CD1c-positive myeloid dendritic cell (primary cell): Measurements from ENCODE around the gene DMKN.

ENCODE experiments used
- DNase-seq: peaks from one replicate; pipeline ENCODE4 v3.0.0-alpha.2; 2016; ENCODE audit errors: extremely low spot score

DMKN gene

DNA sequence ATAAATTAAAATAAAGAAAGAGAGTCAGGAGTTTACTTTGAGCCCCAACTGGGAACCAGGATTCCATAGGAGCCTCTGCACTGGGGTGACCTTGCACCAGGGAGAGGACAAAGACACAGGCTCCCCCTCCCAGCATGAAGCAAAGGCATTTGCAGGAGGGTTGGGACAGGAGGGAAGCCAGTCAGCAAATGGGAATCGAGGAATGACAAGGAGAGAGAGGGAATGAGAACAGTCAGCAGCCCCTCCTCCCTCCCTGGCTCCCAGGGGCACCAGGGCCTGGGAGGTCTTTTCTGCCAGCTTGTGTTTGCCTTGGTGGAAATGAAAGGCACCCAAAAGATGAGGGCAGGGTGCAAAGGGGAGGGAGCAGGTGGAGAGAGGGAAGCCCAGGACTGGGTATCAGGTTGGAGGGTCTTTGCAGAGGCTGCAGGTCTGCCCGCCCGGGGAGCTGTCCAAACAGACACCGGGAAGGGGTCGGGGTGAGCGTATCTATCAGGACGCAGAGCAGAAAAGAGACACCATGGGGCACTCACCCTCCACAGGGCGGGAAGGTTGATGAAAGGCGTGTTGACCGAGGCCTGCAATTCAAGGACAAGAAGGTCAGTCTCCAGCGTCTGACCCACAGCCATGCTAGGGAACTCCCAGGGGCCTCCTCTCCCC is 10.9 kb upstream of the DMKN start:
- no peak for DNase-seq

DNA sequence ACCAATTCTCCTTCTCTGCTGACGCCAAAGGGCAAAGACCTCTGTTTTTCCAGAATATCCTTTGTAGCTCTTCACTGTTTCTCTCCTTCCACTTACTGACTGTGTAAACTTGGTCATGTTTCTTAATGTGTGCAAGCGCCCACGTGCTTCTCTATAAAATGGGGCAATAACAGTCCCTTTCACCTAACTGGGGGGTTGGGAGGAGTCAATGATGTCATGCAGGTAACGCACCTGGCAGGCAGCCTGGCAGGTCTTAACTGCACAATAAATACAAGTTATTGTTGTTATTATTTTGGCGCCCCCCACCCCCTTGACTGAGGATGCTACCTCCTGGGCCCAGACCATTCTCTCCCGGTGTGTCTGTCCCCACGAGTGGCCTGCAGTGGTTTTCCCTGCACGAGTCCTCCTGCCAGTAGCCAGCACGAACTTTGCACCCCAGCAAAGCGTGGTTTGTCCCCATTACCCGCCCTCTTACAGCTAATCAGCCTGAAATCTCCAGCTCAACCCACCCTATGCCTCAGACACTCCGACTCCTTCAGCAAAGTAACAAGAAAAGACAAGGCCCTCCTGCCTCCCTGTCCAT is 9.4 kb upstream of the DMKN start:
- DNase-seq, result no peak

DNA sequence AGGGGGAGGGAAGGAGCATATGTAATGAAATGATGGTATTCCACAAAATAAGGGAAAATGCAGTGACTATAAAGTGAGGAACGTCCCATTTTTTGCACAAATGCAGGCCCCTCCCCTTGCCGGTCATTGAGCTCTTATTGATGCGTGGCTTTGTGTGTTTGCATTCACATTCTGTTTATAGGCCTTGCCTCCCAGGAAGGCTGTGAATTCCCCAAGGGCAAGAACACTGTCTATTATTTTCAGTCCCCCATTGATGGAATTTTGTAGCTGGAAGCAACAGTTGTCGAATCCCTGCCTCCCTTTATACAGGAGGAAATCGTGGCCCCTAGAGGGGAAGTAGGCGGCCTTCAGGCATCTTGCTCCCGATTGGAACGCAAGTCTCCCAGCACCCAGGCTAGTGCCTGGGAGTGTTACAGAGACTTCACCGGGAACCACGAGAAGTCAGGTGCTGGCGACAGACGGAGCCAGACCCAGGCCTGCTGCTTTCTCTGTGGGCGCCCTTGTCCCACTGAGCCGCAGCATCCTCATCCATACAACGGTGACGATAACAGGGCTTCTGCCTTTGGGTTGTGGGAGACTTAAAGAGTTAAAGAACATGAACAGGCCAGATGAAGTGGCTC is 7.8 kb upstream of the DMKN start:
- no peak for DNase-seq

DNA sequence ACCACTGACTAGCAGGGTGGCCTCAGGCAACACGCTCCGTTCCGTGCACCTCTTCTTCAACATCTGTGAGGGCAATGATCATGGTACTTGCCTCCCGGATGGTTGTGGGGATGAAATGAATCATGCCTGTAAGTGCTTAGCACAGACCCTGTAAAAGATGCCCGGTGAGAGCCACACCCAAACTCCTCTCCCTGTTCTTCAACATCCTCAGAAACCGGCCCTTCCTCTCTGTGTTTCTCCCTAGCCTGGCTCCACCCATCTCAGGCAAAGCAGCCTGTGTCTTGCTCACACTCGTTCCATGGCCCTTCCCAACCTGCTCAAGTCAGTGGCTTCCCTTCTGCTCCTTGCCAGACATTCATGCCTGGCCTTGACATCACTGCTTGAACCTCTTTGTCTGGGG is 5.8 kb upstream of the DMKN start:
- DNase-seq, result no peak

DNA sequence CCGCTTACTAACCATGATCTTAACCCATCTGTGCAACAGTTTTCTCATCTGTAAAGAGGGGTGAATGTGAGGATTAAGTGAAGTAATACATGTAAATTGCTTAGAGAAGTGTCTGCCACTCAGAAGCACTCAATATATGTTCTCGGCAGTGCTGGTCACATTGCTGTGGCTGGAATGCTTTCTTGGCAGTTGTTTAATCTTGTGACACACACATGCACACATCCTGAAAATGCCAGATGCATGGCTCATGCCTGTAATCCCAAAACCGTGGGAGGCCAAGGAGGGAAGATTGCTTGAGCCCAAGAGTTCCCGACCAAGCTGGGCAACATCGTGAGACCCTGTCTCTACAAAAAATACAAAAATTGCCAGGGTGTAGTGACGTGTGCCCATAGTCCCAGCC is 4.9 kb upstream of the DMKN start:
- no peak for DNase-seq

DNA sequence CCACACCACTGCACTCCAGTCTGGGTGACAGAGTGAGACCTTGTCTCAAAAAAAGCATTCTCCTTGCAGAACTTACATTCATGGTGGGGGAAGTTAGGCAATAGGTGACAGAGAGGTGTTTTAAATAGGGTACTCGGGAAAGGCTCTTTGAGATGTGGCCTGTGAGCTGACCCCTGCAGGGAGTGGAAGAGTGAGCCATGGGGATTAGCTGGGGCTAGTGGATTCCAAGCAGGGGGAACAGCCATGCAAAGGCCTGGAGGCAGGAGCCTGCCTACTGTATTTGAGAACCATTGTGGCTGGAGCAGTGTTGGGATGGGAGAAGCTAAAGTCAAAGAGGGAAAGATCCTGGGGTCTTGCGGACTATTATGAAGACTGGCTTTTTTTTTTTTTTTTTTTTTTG is 3.9 kb upstream of the DMKN start:
- DNase-seq, result no peak

DNA sequence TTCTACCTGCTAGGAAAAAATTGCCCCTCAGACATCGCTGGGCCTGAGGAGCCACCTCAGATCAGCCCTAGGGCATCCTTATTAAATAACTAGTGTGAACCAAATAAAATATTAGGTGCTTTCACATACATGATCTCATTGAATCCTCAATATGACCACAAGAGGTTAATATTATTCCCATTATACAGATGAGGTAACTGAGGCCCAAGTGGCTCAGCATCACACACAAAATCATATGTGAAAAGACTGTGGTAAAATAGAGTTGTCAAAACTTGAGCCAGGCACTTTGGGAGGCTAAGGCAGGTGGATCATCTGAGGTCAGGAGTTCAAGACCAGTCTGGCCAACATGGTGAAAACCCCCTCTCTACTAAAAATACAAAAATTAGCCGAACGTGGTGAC is 2.9 kb upstream of the DMKN start:
- no peak for DNase-seq

DNA sequence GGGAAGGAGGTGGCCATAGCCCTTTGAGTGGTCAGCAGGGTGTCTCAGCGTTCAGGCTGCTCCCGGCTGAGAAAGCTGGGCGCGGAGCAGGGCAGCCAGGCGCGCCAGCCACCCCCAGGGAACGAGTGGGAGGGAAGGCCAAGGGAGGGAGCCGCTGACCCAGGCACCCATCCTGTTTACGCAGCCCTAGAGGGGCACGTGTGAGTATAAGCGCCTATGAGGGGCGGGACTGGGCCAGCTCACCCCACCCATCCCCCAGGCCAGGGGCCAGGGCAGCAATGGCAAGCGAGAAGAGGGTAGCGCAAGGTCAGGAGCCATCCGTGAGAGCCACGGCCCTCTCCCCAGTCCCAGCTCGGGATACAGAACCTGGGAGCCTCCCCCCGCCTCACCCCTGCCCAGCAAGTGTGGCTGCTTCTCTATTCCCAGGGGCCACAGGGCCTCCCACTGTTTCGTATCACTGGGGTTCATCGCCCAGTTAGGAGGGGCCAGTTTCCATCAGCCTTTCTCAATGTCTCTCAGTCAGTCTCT is 897 bp upstream of the DMKN start:
- DNase-seq, result no peak

DNA sequence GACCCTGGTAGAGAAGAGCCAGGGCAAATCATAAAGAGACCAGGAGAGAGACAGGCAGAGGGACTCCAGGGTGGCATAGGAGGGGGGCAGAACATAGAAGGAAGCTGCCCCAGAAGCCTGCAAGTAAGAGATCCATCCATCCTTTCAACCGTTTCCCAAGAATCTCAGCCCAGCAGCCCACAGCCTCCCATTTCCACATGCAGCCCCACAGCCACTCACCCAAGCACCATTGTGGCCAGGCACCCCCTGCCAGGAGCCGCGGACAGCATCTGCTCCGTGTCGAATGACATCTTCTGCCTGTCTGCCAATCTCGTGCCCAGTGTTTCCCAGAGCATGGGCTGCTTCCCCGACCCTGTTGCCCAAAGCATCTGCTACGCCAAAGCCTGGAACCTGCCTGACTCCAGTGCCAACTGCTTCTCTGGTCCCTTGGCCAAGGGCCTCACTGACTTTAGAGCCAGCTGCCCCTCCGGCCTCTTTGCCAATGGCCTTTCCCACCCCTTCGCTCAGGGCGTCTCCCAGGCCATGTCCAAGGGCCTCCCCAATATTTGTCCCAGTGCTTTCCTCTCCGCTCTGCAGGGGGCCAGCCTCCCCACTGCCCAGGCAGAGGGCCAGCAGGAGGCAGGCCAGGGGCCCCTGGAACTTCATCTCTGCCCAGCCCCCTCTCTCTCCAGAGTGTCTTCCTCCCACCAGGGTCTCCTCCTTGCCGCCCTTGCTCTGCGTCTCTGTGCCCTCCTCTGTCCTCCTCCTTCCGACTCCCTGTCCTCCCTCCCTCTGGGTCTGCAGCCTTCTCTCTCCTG is 420 bp downstream of the DMKN start:
- DNase-seq, result no peak

DNA sequence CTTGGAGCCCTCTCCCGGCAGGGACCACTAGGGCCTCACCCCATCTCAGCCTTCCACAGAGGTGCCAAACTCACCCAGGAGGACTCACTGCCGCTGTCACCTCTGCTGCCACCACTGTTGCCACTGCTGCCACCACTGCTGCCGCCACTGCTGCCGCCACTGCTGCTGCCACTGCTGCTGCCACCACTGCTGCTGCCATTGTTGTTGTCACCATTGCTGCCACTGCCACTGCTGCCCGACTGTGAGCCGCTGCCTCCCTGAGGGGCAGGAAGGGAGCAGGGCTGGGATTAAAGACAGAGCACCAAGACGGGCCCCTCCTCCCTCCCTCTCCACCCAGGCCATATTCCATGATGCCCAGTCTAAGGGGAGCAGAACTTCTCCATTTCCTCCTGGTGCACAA is 2.1 kb downstream of the DMKN start:
- DNase-seq, result no peak

DNA sequence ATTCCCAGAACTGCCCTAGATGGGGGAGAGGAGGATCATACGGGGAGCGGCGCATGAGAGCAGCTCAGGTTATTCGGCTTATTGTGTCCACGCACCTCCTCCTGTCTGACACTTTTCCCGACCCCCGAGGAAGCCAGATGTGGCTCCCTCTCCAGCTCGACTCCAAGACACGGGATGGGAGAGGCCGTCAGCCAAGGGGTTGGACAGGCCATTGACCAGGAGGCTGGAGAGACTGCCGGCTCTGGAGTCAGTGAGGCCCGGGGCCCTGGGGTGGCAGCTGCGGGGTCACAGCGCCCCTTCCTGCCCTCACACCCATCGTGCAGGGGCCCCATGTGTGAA is 2.9 kb downstream of the DMKN start:
- DNase-seq, result no peak

DNA sequence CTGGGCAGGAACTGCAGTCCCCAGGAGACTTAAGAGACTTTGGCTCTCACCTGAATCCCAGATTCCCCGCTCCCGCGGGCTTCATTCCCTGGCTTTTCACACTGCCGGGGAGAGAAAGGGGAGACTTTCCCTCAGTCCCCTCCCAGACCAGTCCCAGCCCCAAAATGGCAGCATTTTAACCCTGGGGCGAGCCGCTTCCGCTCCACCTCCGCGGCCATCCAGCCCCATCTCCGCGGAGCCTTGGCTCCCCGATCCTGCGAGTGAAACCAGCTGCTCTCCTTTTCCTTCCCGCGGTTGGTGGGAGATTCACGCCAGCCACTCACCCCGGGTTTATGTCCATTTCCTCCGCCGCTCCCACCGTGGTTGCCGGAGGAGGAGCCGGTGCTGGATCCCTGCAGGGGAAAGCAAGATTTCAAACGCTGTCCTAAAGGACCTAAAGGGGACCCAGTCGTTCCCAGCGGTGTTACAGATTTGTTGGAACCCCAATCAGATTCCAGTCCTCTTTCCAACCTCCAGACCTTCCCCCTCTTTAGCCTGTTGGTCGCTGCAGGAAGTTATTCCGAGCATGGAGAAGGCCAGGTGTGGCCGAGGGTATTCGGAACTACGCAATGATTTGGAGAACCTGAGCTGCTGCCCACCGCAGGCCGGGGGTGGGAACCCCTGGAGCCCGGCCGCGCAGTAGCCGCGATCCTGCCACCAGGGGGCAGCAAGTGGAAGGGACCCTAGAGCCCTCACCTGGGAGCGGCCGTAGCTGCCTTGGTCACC is 3.4 kb downstream of the DMKN start:
- peak; percentile 62 for DNase-seq

DNA sequence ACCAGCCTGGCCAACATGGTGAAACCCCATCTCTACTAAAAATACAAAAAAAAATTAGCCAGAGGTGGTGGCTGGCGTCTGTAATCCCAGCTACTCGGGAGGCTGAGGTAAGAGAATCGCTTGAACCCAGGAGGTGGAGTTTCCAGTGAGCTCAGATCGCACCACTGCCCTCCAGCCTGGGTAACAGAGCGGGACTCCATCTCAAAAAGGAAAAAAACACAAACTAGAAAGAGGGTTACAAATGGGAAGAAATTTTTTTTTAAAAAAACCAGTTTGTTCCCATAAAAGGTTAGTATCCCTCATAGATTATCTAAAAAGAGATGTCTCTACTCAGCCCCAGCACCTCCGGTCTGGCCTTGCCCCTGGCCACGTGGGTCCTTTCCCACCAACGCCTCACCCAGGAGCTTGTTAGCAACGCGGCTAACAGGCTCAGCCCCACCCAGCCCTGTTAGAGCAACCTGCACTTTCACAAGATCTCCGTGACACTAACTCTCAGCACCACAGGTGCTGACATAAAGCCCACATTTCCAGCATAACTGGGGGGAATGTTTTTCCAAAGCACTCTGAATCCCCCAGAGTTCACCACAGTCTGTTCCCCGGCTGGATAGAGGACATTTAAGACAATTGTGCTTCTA is 4.3 kb downstream of the DMKN start:
- no peak for DNase-seq

DNA sequence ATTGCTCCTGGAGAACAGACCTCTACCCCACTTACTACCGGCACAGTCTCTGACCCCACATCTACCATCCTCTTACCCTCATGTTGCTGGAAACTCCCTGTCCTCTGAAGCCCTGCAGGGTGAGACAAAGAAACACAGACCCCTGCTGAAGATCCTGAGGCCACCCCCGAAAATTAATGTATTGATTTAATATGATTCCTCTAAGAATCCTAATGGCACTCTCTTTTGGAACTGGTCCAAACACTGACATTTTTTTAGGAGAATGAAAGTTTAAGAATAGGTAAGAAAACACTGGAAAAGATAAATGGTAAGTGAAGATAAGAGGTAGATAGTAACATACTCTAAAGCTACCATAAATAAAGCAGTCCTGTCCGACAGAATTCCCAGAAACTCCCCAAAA is 5.3 kb downstream of the DMKN start:
- DNase-seq, result no peak

DNA sequence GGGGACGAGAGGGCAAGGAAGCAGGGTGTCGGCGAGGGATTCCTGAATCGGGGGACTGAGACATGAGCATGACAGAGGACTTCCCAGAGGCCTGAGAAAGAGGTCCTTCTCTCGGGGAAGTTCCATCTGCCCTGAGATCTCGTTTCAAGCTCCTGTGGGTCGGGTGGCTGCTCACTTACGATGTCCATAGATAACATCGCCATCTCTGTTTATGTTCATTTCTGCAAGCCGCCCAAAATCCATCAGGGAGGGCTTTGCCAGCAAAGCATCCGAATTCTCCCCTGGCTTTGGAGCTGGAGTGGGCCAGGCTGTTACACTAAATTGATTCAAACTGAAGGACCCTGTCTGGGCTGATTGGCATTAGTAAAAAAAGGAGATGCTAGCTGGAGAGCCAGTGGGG is 5.9 kb downstream of the DMKN start:
- DNase-seq, result no peak

DNA sequence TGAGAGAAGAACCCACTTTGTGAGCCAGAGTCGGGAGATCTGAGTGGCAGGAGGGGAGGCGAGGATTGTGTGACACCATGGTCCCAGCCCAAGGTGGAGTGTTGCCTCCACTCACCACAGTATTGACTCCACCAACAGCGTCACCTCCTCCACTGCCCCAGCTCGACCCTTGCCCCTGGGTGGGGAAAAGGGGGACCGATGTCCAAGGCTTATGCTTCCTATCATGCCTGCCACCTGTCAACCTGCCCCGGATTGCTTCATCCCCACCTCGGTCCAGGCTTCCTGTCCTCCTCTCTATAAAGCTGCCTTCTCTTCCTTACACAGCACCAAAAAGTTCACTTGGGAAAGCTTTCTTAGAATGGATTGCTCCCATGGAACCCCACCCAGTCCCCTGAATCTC is 7.4 kb downstream of the DMKN start:
- DNase-seq, result no peak

DNA sequence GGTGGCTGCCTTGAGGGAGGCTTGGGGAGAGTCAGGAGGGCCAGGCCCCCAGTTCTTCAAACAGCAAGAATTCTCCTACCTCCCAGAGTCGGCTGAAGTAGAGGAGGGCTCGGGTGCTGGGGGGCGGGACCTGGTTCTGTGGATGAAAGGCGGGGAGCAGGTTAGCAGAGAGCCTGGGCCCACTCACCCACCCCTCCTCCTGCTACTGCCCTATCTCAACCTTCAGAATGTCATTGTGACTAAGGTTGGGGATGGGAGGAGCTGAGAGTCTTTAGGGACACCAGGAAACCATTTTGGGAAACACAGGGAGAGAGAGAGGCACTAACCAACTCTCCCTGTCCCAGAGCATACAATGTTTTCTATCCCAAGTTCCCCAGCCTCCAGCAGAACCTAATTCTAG is 10.7 kb downstream of the DMKN start:
- DNase-seq, result no peak

DNA sequence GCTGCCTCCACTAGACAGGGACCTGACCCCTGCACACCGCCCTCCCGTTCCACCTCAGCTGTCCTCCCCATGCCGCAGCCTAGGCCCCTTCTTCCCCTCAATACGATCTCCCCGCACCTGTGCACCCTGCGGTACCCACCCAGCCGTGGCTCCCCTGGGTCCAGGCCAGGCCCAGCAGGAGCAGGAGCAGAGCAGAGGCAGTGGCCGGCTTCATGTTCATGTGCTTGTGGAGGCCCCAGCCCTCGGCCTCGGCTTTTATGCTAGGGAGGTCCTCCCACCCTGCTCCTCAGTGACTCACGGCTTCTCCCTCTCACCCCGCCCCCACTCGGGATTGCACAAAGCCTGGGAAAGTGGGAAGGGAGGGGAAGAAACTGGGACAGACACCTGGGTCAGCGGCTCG is 11.8 kb downstream of the DMKN start:
- DNase-seq, result no peak

DNA sequence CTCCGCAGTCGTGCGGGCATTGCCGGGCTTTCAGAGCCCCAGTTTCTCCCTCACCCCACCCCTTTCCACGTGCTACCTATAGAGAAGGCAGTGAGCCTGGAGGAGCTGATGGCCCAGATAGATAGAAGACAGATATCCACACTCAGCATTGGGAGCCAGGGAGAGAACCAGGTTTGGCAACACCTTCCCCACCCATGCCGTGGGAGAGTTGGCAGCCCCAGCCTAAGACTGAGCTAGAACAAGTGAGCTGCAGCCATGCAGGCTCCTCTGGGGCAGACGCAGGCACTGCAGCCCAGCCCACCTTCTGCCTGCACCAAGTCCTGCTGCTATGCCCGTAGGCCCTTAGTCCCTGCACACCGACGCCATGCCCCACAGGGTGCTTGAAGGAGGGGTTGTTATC is 12.8 kb downstream of the DMKN start:
- DNase-seq, result no peak

DNA sequence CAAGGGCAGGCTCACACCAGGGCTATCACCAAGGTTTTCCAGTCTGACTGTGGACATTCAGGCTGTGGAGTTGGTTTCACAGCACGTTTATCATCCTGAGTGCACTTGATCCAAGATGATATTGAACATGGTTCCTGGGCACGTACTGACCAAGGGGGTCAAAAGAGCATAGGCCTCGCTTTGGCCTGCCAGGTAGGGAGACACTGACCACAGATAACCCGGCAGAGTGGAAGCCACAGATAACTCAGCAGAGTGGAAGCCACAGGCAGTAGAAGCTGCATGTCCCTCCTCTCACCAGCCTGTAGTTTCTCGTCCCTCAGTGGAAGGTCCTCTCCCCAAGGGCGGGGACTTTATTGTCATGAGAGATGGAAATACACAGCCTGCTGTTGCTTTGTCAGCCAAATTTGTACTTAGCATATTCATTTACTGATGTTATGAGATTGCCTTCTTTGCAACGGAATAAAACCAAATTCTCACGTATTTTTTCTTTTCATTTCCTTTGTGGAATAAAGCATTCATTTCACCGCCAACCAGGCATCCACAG is 14.4 kb downstream of the DMKN start:
- no peak for DNase-seq

DNA sequence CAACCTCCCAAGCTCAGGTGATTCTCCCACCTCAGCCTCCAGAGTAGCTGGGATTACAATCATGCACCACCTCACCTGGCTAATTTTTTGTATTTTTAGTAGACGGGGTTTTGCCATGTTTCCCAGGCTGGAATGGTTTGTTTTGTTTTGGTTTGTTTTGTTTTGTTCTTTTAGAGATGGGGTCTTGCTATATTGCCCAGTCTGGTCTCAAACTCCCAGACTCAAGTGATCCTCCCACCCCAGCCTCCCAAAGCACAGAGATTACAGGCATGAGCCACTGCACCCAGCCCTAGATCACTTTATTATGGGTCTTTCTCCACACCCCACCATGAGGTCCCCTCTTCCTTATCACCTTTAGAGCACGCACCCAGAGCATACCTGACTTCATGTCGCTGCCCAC is 15.2 kb downstream of the DMKN start:
- no peak for DNase-seq
